ENCODE measurements around the gene KRT37.

Gene KRT37

DNA sequence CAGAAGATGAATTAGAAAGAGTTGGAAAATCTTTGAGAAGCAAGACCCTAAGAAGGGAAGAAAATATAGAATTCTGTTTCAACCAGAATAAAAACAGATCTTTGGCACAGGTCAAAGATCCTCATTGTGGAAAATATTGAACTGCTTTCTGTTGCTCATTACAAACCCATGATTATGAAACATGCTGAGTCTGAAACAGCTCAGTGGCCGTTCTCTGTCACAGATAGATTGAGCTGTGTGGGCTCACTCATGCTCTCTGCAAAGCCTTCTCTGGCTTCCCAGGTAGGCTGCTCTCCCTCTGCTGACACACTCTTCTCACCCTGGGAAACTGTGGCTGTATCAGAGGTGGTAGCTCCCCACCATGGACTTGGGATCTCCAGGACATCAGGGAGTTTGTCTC is 19.8 kb upstream of the KRT37 start:
- TF ChIP-seq, protein P1, sequence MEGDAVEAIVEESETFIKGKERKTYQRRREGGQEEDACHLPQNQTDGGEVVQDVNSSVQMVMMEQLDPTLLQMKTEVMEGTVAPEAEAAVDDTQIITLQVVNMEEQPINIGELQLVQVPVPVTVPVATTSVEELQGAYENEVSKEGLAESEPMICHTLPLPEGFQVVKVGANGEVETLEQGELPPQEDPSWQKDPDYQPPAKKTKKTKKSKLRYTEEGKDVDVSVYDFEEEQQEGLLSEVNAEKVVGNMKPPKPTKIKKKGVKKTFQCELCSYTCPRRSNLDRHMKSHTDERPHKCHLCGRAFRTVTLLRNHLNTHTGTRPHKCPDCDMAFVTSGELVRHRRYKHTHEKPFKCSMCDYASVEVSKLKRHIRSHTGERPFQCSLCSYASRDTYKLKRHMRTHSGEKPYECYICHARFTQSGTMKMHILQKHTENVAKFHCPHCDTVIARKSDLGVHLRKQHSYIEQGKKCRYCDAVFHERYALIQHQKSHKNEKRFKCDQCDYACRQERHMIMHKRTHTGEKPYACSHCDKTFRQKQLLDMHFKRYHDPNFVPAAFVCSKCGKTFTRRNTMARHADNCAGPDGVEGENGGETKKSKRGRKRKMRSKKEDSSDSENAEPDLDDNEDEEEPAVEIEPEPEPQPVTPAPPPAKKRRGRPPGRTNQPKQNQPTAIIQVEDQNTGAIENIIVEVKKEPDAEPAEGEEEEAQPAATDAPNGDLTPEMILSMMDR (IDR thresholded peaks at IDR 0.05; ENCODE audit: low read depth, low read length, missing control alignments), result no peak
- Histone ChIP-seq H3K27ac (no peak overlapping the region), H3K4me3 (ENCODE audit: low read depth, low read length) (no peak overlapping the region), H3K27me3 (replicated peaks) (no peaks in the 10 kb centered on the region), H3K36me3 (replicated peaks) (no peaks in the 10 kb centered on the region)
- in situ Hi-C loops (cut with HindIII; ENCODE audit: low pct_ligation_motif_present, low sequenced_read_pairs), result no loop called here
- no peak for DNase-seq

DNA sequence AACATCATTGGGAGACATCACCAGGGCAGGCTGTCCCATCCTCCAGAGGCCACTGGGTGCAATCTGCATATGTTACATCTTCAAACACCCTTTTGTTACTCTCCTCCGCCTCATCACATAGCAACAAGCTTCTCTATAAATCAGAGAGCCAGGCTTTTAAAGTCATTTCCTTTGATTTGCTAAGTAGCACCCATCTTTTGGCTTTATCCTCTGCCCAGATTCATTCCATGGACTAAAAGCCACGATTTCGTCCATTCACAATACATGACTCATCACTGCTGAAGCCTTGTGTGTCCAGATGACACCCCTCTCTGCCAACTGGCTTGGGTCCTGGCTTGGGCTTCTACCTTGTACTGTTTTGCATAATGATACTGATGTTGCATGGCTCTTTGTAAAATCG is 18.4 kb upstream of the KRT37 start:
- in situ Hi-C loops (cut with HindIII; ENCODE audit: low pct_ligation_motif_present, low sequenced_read_pairs), result no loop called here
- TF ChIP-seq, protein P1 (IDR thresholded peaks at IDR 0.05; ENCODE audit: low read depth, low read length, missing control alignments), result no peak

DNA sequence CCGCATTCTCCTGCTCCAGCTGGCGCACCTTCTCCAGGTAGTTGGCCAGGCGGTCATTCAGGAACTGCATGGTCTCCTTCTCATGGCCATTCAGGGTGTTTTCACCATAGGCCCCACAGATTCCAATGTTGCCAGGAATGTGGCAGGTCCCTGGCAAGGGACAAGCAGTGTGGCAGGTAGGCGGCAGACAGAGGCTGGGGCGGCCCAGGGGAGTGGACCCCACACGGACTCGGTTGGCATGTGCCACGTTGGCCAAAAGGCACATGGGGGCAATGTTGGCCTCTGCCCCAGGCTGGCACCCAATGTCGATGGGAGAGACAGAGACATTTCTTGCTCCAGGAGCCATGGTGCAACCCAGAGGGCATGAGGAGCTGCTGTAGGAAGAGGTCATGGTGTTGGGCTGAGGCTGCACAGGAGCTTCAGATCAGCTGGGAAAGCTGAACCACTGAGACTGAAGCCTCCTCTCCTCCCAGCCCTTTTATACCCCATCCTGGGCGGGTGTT is 16.2 kb upstream of the KRT37 start, which contains the start of gene KRT38:
KRT38 (minus strand) TSS at position 453 of the 503 bp plus-strand sequence; CDS start at position 391, 62 bp downstream.
- Histone ChIP-seq H3K27me3 (replicated peaks) (no peaks in the 10 kb centered on the region), H3K4me3 (ENCODE audit: low read depth, low read length) (no peak within 1 kb of the TSS), H3K36me3 (replicated peaks) (no peaks in the 10 kb centered on the region), H3K27ac (no peak within 1 kb of the TSS)
- TF ChIP-seq, protein P1 (IDR thresholded peaks at IDR 0.05; ENCODE audit: low read depth, low read length, missing control alignments), result no peak
- DNase-seq, result no peak
- in situ Hi-C loops (cut with HindIII; ENCODE audit: low pct_ligation_motif_present, low sequenced_read_pairs), result no loop called here

More for the DNA sequence above, 18.4 kb upstream of the KRT37 start:
- no peaks in the 10 kb centered on the region for H3K27me3 ChIP-seq (replicated peaks)
- H3K27ac ChIP-seq, result no peak overlapping the region
- H3K4me3 ChIP-seq (ENCODE audit: low read depth, low read length), result no peak overlapping the region
- DNase-seq, result peak; percentile 56
- no peaks in the 10 kb centered on the region for H3K36me3 ChIP-seq (replicated peaks)

DNA sequence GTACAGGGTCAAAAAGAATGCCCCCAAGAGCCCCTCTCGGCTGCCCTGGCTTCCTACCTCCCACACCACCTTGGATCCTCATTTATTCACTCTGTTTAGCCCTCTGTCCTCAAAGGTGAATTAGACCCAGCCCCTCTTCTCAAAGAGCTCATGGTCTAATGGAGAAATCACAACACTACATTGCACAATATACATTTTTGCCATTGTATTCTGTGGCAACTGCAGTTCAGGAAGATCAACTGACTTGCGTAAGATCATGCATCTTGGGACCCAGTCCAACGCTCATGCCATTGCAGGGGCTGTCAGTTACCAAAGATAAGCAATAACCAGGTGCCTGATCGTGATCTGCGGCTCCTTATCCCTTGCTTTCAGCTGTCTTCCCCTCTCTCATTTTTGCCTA is 15.0 kb upstream of the KRT37 start:
- in situ Hi-C loops (cut with HindIII; ENCODE audit: low pct_ligation_motif_present, low sequenced_read_pairs), result no loop called here
- no peak for DNase-seq
- H3K27me3 ChIP-seq (replicated peaks), result no peaks in the 10 kb centered on the region

DNA sequence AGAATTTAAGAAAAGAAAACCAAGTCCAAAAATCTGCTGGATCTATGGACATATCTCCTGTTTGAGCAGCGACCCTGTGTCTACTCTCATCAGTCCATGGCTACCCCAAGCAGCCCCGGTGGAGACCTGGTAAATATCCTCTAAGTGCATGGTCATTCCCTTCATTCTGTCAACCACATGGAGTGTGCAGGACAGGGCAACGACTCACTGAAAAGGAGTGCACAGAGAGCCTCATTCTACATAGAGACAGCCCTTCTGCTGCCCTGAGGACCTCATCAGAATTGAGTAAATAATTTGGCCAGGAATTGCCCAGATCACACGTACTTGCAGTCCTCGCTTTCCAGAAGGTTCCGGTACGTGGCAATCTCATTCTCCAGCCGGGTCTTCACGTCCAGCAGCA is 13.4 kb upstream of the KRT37 start:
- DNase-seq, result no peak
- no peak overlapping the region for H3K27ac ChIP-seq
- in situ Hi-C loops (cut with HindIII; ENCODE audit: low pct_ligation_motif_present, low sequenced_read_pairs), result no loop called here
- no peak overlapping the region for H3K4me3 ChIP-seq (ENCODE audit: low read depth, low read length)
- no peaks in the 10 kb centered on the region for H3K27me3 ChIP-seq (replicated peaks)
- TF ChIP-seq, protein P1 (IDR thresholded peaks at IDR 0.05; ENCODE audit: low read depth, low read length, missing control alignments), result no peak
- H3K36me3 ChIP-seq (replicated peaks), result no peaks in the 10 kb centered on the region

More for the DNA sequence above, 15.0 kb upstream of the KRT37 start:
- no peak overlapping the region for H3K4me3 ChIP-seq (ENCODE audit: low read depth, low read length)
- no peaks in the 10 kb centered on the region for H3K36me3 ChIP-seq (replicated peaks)
- no peak overlapping the region for H3K27ac ChIP-seq
- TF ChIP-seq, protein P1 (IDR thresholded peaks at IDR 0.05; ENCODE audit: low read depth, low read length, missing control alignments), result no peak

DNA sequence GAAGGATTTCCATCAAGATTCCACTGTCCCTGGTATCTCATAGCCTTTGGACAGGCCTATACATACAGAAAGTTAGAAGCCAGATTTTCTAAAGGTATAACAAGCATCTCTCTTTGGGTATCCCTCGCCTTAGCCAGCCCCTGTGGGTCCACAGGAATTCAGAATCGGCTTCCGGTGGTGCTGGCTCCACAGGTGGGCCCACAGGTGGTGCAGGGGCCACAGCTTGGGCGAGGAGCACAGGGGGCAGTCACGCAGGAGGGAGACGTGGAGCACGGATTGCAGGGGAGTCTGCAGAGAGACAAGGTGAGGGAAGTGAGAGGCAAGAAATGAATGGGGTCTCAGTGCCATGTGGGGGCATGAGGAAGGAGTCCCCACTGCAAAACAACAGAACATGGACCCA is 12.9 kb upstream of the KRT37 start:
- Histone ChIP-seq H3K27me3 (replicated peaks) (no peaks in the 10 kb centered on the region), H3K27ac (no peak overlapping the region), H3K4me3 (ENCODE audit: low read depth, low read length) (no peak overlapping the region), H3K36me3 (replicated peaks) (no peaks in the 10 kb centered on the region)
- in situ Hi-C loops (cut with HindIII; ENCODE audit: low pct_ligation_motif_present, low sequenced_read_pairs), result no loop called here
- TF ChIP-seq, protein P1 (IDR thresholded peaks at IDR 0.05; ENCODE audit: low read depth, low read length, missing control alignments), result no peak
- DNase-seq, result no peak

Measured in brain microvascular endothelial cell (primary cell).